Testis (tissue), 3 donors: ENCODE measurements around the gene PGAM2. TPM values are rescaled to one million over a fixed set of nuclear protein-coding genes. Genes with fewer than 3 reads are reported as not detected.
A peak's percentile ranks its signal among the peaks of the same experiment; 100 is the strongest.
"Not testable (repeated sequence)": the region's sequence is repeated elsewhere in the genome, so short reads cannot be mapped to it uniquely, and the experiment has no call there.

ENCODE experiments used
- DNase-seq: peaks from one replicate; pipeline ENCODE4 v3.0.0-alpha.2; 2019
- H3K27ac ChIP-seq, 2 donors: fragments of 200-600 bp; sonication (generic); one replicate each; pipeline ENCODE4 v1.5.1; 2019
- H3K27me3 ChIP-seq: fragments of 200-600 bp; sonication (generic); one replicate; pipeline ENCODE4 v1.5.1; 2019
- H3K36me3 ChIP-seq: fragments of 200-600 bp; sonication (generic); one replicate; pipeline ENCODE4 v1.5.1; 2017; ENCODE audit warnings: low read depth; ENCODE audit errors: missing control alignments
- H3K4me1 ChIP-seq: fragments of 200-600 bp; sonication (generic); one replicate; pipeline ENCODE4 v1.5.1; 2019
- H3K4me3 ChIP-seq, 2 donors: fragments of 200-600 bp; sonication (generic); one replicate each; pipeline ENCODE4 v1.5.1; 2017 to 2019
- H3K9me3 ChIP-seq: fragments of 200-600 bp; sonication (generic); one replicate; pipeline ENCODE4 v1.5.1; 2017
- WGBS, 2 donors: methylation state at CpG; one replicate each; pipeline ENCODE4 v1.1.5; 2018; 5-methylcytosine and 5-hydroxymethylcytosine counted together
- intact Hi-C: fragments of 100-400 bp; cut with DNase I; formaldehyde crosslinking; loops from one replicate; pipeline ENCODE4 v1.15.1; 2023; ENCODE audit warnings: low total_unique reads
- microRNA-seq, 2 donors: library from miRNA; unstranded; fragments of <30 nt; microRNA quantifications; one replicate each; pipeline ENCODE4, GENCODE V29; 2016; ENCODE audit warnings: borderline number of aligned reads in 2 of 2, borderline replicate concordance in 1 of 2
- polyA plus RNA-seq: library from polyadenylated mRNA; stranded (reverse); fragments of 350-450 nt; fragmentation: Illumina TruSeq; extraction: RNeasy Lipid Tissue Mini Kit (QIAGEN cat#74804); gene quantifications from one replicate; pipeline ENCODE4 v1.2.3, GENCODE V29; 2014; ENCODE audit warnings: low read depth, low replicate concordance; ENCODE audit not compliant: insufficient read depth
- total RNA-seq, 2 donors: library from RNA; depleted of rRNA; stranded (reverse); fragments of >200 nt; gene quantifications; one replicate each; pipeline ENCODE4 v1.2.3, GENCODE V29; 2016
- TF ChIP-seq, protein P1 (sequence below), 3 experiments: fragments of 450-650 bp in 2 of 3; fragments of 200-600 bp in 1 of 3; sonication (generic) in 1 of 3; IDR thresholded peaks; one replicate each; pipeline ENCODE4 v1.5.1; 2016 to 2019; ENCODE audit warnings: antibody characterized with exemption in 3 of 3, mild to moderate bottlenecking in 2 of 3, moderate library complexity in 1 of 3

Gene PGAM2
- total and polyA plus RNA-seq, 3 donors from 2014 or later: 85.1 to 298 (median 139) TPM

GRCh38 chr7:44029433-44029832 is 35.9 kb downstream of the PGAM2 start:
- intact Hi-C loops, H3K4me1 ChIP-seq, DNase-seq, H3K27ac ChIP-seq, H3K36me3 ChIP-seq, H3K27me3 ChIP-seq, H3K4me3 ChIP-seq, H3K9me3 ChIP-seq: not testable (repeated sequence)
- WGBS, 2 donors: 68% methylated on average over 4 of the region's 11 CpGs; no CpG with 5 or more reads in 1 of the 2 donors

GRCh38 chr7:44022796-44023467 is 42.4 kb downstream of the PGAM2 start:
- WGBS, 2 donors: 83 to 84% methylated on average over 5 of the region's 6 CpGs
- DNase-seq, H3K4me1 ChIP-seq, H3K27me3 ChIP-seq, H3K9me3 ChIP-seq, H3K36me3 ChIP-seq, H3K4me3 ChIP-seq, intact Hi-C loops, H3K27ac ChIP-seq: not testable (repeated sequence)

- intact Hi-C loops, H3K27ac ChIP-seq, H3K9me3 ChIP-seq, H3K4me1 ChIP-seq, H3K4me3 ChIP-seq, H3K27me3 ChIP-seq, DNase-seq, H3K36me3 ChIP-seq: not testable (repeated sequence)
- WGBS, 2 donors: 81 to 83% methylated on average over 6 to 7 of the region's 7 CpGs
Observed at GRCh38 chr7:44022069-44022468, 43.3 kb downstream of the PGAM2 start.

GRCh38 chr7:44019825-44020224 is 45.5 kb downstream of the PGAM2 start:
- H3K4me1 ChIP-seq, H3K27ac ChIP-seq, H3K27me3 ChIP-seq, intact Hi-C loops, DNase-seq, H3K4me3 ChIP-seq, H3K9me3 ChIP-seq, H3K36me3 ChIP-seq: not testable (repeated sequence)
- 71 to 90% methylated on average over 6 of the region's 6 CpGs for WGBS, 2 donors

GRCh38 chr7:44018857-44019807 is 46.2 kb downstream of the PGAM2 start:
- H3K4me1 ChIP-seq, H3K36me3 ChIP-seq, H3K9me3 ChIP-seq, intact Hi-C loops, H3K27me3 ChIP-seq: not testable (repeated sequence)
- peak overlapping the region in 1 of 2 donors; percentile 72 for H3K27ac ChIP-seq
- WGBS, 2 donors: 2 to 50% methylated on average over 3 to 62 of the region's 63 CpGs
- TF ChIP-seq, protein P1, sequence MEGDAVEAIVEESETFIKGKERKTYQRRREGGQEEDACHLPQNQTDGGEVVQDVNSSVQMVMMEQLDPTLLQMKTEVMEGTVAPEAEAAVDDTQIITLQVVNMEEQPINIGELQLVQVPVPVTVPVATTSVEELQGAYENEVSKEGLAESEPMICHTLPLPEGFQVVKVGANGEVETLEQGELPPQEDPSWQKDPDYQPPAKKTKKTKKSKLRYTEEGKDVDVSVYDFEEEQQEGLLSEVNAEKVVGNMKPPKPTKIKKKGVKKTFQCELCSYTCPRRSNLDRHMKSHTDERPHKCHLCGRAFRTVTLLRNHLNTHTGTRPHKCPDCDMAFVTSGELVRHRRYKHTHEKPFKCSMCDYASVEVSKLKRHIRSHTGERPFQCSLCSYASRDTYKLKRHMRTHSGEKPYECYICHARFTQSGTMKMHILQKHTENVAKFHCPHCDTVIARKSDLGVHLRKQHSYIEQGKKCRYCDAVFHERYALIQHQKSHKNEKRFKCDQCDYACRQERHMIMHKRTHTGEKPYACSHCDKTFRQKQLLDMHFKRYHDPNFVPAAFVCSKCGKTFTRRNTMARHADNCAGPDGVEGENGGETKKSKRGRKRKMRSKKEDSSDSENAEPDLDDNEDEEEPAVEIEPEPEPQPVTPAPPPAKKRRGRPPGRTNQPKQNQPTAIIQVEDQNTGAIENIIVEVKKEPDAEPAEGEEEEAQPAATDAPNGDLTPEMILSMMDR (IDR thresholded peaks at IDR 0.05): peak; percentile 44 to 88 (median 82)
- peak overlapping the region; percentile 74 to 89 for H3K4me3 ChIP-seq
- DNase-seq: peak; percentile 98

GRCh38 chr7:44015090-44015489 is 50.3 kb downstream of the PGAM2 start:
- H3K4me3 ChIP-seq, DNase-seq, intact Hi-C loops, H3K9me3 ChIP-seq, H3K27me3 ChIP-seq, H3K4me1 ChIP-seq, H3K36me3 ChIP-seq, H3K27ac ChIP-seq: not testable (repeated sequence)
- no CpG with 5 or more reads among the region's 12 CpGs for WGBS, 2 donors

Small RNAs within 50 kb of the gene (microRNA-seq; reads per million reads assigned to microRNA genes)
- 0 to 1.4 reads per million in 2 donors for gene MIR6837
- gene MIR6838: 0.69 to 0.70 reads per million in 2 donors

Other genes starting within 250 kb of the PGAM2 start
- 10 to 100 TPM; 71.1 to 80.8 TPM for gene MRPS24, start 196.1 kb downstream of the PGAM2 start, total RNA-seq
- gene MRPS24, start 196.1 kb downstream of the PGAM2 start, polyA plus RNA-seq: 115 TPM
- gene URGCP, start 159.0 kb downstream of the PGAM2 start, total RNA-seq: 10 to 100 TPM; 24.9 to 33.0 TPM
- 20.1 TPM for gene URGCP, start 159.0 kb downstream of the PGAM2 start, polyA plus RNA-seq
- 10 to 100 TPM; 15.8 to 18.3 TPM for gene UBE2D4, start 139.1 kb downstream of the PGAM2 start, total RNA-seq
- gene UBE2D4, start 139.1 kb downstream of the PGAM2 start, polyA plus RNA-seq: 18.6 TPM
- 1 to 10 TPM; 2.7 to 7.3 TPM for gene SPDYE1, start 67.7 kb downstream of the PGAM2 start, total RNA-seq
- gene SPDYE1, start 67.7 kb downstream of the PGAM2 start, polyA plus RNA-seq: 8.3 TPM
- 10 to 100 TPM; 61.4 to 72.7 TPM for gene DBNL, start 20.9 kb downstream of the PGAM2 start, total RNA-seq
- gene DBNL, start 20.9 kb downstream of the PGAM2 start, polyA plus RNA-seq: 50.0 TPM
- 10 to 100 TPM; 43.4 to 63.7 TPM for gene POLM, start 17.0 kb upstream of the PGAM2 start, total RNA-seq
- gene POLM, start 17.0 kb upstream of the PGAM2 start, polyA plus RNA-seq: 11.7 TPM
- gene AEBP1, start 38.8 kb upstream of the PGAM2 start, total RNA-seq: 100 to 1,000 TPM in 1 of 2 donors, 10 to 100 TPM in 1; 74.5 to 102 TPM
- 168 TPM for gene AEBP1, start 38.8 kb upstream of the PGAM2 start, polyA plus RNA-seq
- gene POLD2, start 58.0 kb upstream of the PGAM2 start, total RNA-seq: 10 to 100 TPM; 59.4 to 61.9 TPM
- 117 TPM for gene POLD2, start 58.0 kb upstream of the PGAM2 start, polyA plus RNA-seq
- 1 to 10 TPM; 1.5 to 1.7 TPM for gene MYL7, start 75.8 kb upstream of the PGAM2 start, total RNA-seq
- gene MYL7, start 75.8 kb upstream of the PGAM2 start, polyA plus RNA-seq: not detected
- 1 to 10 TPM in 1 of 2 donors, under 1 TPM in 1; 0.94 to 1.2 TPM for gene GCK, start 123.9 kb upstream of the PGAM2 start, total RNA-seq
- gene GCK, start 123.9 kb upstream of the PGAM2 start, polyA plus RNA-seq: 0.90 TPM
- gene YKT6, start 135.4 kb upstream of the PGAM2 start, total RNA-seq: 10 to 100 TPM; 66.5 to 72.3 TPM
- gene YKT6, start 135.4 kb upstream of the PGAM2 start, polyA plus RNA-seq: 85.9 TPM